HepG2 (cell line): ENCODE measurements around the gene PARD3. TPM values are rescaled to one million over a fixed set of nuclear protein-coding genes. Genes with fewer than 3 reads are reported as not detected.

Source experiments
- E2F1 ChIP-seq: sonication (generic); formaldehyde crosslinking; IDR thresholded peaks from 2 replicates; pipeline ENCODE4 v1.5.0; 2020; ENCODE audit warnings: missing genetic modification reagents
- HMG20B ChIP-seq: conservative IDR thresholded peaks from 2 replicates; pipeline ENCODE4 v1.6.1; 2016; ENCODE audit warnings: missing genetic modification reagents, missing compliant biosample characterization
- MLXIP ChIP-seq: sonication (generic); formaldehyde crosslinking; IDR thresholded peaks from 2 replicates; pipeline ENCODE4 v1.9.0; 2021; ENCODE audit warnings: missing genetic modification reagents, borderline replicate concordance
- NONO ChIP-seq, 2 experiments: fragments of 450-650 bp in 1 of 2; sonication (generic) in 1 of 2; formaldehyde crosslinking in 1 of 2; IDR thresholded peaks in 1 of 2; conservative IDR thresholded peaks in 1 of 2; 2 replicates each; pipeline versions ENCODE4 v1.6.1 to v1.8.0; 2017 to 2022; ENCODE audit warnings: mild to moderate bottlenecking in 1 of 2, missing genetic modification reagents in 1 of 2, moderate library complexity in 1 of 2
- RARA ChIP-seq: IDR thresholded peaks from 2 replicates; pipeline ENCODE4 v1.6.1; 2016; ENCODE audit warnings: missing genetic modification reagents, missing compliant biosample characterization
- ZNF318 ChIP-seq: sonication (generic); formaldehyde crosslinking; IDR thresholded peaks from 2 replicates; pipeline ENCODE4 v1.4.0; 2020; ENCODE audit warnings: mild to moderate bottlenecking, missing genetic modification reagents
- ZNF430 ChIP-seq: sonication (generic); formaldehyde crosslinking; IDR thresholded peaks from 2 replicates; pipeline ENCODE4 v1.9.0; 2021; ENCODE audit warnings: mild to moderate bottlenecking, missing genetic modification reagents
- ZNF512B ChIP-seq: sonication (generic); formaldehyde crosslinking; IDR thresholded peaks from 2 replicates; pipeline ENCODE4 v1.5.1; 2020; ENCODE audit warnings: missing genetic modification reagents, mild to moderate bottlenecking, borderline replicate concordance
- ZNF549 ChIP-seq: sonication (generic); formaldehyde crosslinking; IDR thresholded peaks from 2 replicates; pipeline ENCODE4 v1.5.0; 2020; ENCODE audit warnings: missing genetic modification reagents
- ZNF770 ChIP-seq: sonication (generic); formaldehyde crosslinking; IDR thresholded peaks from 2 replicates; pipeline ENCODE4 v1.5.0; 2020; ENCODE audit warnings: mild to moderate bottlenecking, missing genetic modification reagents
- polyA plus RNA-seq, 8 experiments: library from polyadenylated mRNA; depleted of rRNA in 3 of 8; stranded (reverse) in 7 of 8; unstranded in 1 of 8; fragments of >200 nt; fragmentation: Illumina TruSeq in 4 of 8; extraction: Trizol in 4 of 8; gene quantifications; 2 replicates each; pipeline versions ENCODE4 v1.2.1 to v1.2.3, GENCODE V29; 2011 to 2016; ENCODE audit warnings: low read depth in 4 of 8, missing spikeins in 1 of 8, mixed read lengths in 1 of 8; ENCODE audit not compliant: insufficient read depth in 1 of 8
- total RNA-seq, 5 experiments: library from RNA; depleted of rRNA; stranded (reverse); fragments of >200 nt; fragmentation: Illumina TruSeq; extraction: Trizol; gene quantifications; 2 replicates each; pipeline ENCODE4 v1.2.3, GENCODE V29; 2016; ENCODE audit warnings: low read depth in 1 of 5

Gene PARD3
- total and polyA plus RNA-seq, 2 of the 13 experiments (the other 11 are each of a cell fraction or from before 2014, with no cell fraction given) = 40.9 to 60.0 TPM

- TF ChIP-seq NONO (IDR thresholded peaks at IDR 0.05) (no peak), NONO (CRISPR knock-in tag; conservative IDR thresholded peaks at IDR 0.05) (no peak), ZNF549 (CRISPR knock-in tag) (no peak), HMG20B (CRISPR knock-in tag) (no peak), MLXIP (CRISPR knock-in tag) (no peak), E2F1 (CRISPR knock-in tag) (no peak), ZNF770 (CRISPR knock-in tag) (no peak), ZNF430 (CRISPR knock-in tag) (no peak), ZNF318 (CRISPR knock-in tag) (no peak), RARA (CRISPR knock-in tag) (peak; percentile 86), ZNF512B (CRISPR knock-in tag) (no peak)
These were observed 611.0 kb downstream of the PARD3 start (continued) for GRCh38 chr10:34203966-34204630.
